GM19438 (cell line): ENCODE data around the gene GTPBP1.

Source experiments
- ATAC-seq: cut with Tn5 transposase; IDR thresholded peaks from one replicate; pipeline ENCODE4 v1.9.1; 2021; ENCODE audit warnings: low read depth; ENCODE audit not compliant: unreplicated experiment

Gene GTPBP1

GRCh38 chr22:38724926-38725571 is 19.3 kb downstream of the GTPBP1 start:
- ATAC-seq, result no peak

GRCh38 chr22:38725900-38726655 is 20.3 kb downstream of the GTPBP1 start:
- ATAC-seq, result no peak

GRCh38 chr22:38727123-38727522 is 21.4 kb downstream of the GTPBP1 start:
- no peak for ATAC-seq

- no peak for ATAC-seq
These were observed 22.0 kb downstream of the GTPBP1 start for GRCh38 chr22:38727530-38728451.

GRCh38 chr22:38728871-38729796 is 23.4 kb downstream of the GTPBP1 start:
- no peak for ATAC-seq

GRCh38 chr22:38729946-38730345 is 24.2 kb downstream of the GTPBP1 start:
- no peak for ATAC-seq

- ATAC-seq, result no peak
These were observed 24.7 kb downstream of the GTPBP1 start for GRCh38 chr22:38730411-38730871.

GRCh38 chr22:38731703-38732161 is 26.0 kb downstream of the GTPBP1 start:
- no peak for ATAC-seq

- ATAC-seq, result no peak
These were observed 26.6 kb downstream of the GTPBP1 start for GRCh38 chr22:38732251-38732815.

- no peak for ATAC-seq
These were observed 27.6 kb downstream of the GTPBP1 start for GRCh38 chr22:38733329-38733723.

- no peak for ATAC-seq
These were observed 28.1 kb downstream of the GTPBP1 start for GRCh38 chr22:38733724-38734381.

GRCh38 chr22:38734421-38735100 is 28.8 kb downstream of the GTPBP1 start:
- no peak for ATAC-seq

GRCh38 chr22:38735126-38735464 is 29.4 kb downstream of the GTPBP1 start:
- no peak for ATAC-seq

GRCh38 chr22:38735465-38736256 is 29.9 kb downstream of the GTPBP1 start:
- no peak for ATAC-seq

- ATAC-seq, result no peak
These were observed 30.5 kb downstream of the GTPBP1 start for GRCh38 chr22:38736257-38736570.

- ATAC-seq, result no peak
These were observed 31.7 kb downstream of the GTPBP1 start for GRCh38 chr22:38737302-38738060.

- no peak for ATAC-seq
These were observed 32.8 kb downstream of the GTPBP1 start for GRCh38 chr22:38738475-38739070.
